NCI-H1436 (cell line): ENCODE results near the gene OR8H2.
"Not testable (repeated sequence)": the region's sequence is repeated elsewhere in the genome, so short reads cannot be mapped to it uniquely, and the experiment has no call there.

Experiments used
- DNase-seq: peaks from one replicate; lab custom pipeline; 2025; lab: John Stamatoyannopoulos, UW

OR8H2 gene, protein sequence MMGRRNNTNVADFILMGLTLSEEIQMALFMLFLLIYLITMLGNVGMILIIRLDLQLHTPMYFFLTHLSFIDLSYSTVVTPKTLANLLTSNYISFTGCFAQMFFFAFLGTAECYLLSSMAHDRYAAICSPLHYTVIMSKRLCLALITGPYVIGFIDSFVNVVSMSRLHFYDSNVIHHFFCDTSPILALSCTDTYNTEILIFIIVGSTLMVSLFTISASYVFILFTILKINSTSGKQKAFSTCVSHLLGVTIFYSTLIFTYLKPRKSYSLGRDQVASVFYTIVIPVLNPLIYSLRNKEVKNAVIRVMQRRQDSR

DNA sequence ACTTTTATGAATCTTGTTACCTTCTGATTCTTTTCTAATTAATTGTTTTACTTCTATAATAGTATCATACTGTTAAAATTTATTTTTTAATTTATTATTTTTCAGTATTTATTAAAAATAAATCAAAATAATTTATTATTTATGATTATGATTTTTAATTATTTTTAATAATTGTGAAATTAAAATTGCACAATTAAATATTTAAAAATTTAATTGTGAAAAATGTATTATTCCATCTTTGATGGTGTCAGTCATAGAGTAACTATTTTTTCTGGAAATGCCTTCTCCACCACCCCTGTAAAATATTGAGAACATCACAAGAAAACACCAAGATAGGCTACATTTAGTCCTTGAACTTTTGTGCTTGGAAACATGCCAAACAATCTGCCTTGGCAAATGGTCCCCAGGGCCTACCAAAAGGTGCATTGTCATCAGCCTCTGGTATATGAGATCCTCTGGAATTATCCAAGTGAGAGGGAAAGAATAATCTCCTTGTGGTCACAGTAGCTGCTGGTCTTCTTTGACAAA is at the start of gene OR8H2:
TSS of gene OR8H2 (plus strand) at position 478 of the 528 bp plus-strand sequence. CDS start 1,356 bp downstream, outside the sequence.
- DNase-seq, result no peak

DNA sequence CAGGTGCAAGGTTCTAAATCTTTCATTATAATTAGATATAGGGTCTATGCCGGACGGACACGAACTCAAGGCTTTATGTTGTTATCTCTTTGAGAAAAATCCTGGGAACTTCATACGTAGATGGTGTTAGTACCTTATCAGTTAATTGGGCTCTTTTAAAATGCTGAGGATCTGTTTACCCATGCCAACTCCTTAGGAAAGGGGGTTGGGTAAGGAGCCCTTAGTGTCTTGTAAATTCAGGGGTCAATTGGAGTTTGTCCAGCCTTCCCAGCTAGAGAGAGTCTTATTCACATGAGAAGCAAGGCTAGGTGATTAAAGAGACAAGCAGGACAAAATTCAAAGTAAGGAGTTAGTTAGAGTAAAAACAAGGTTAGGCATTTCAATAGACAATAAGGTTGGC is 47.1 kb upstream of the OR8H2 start:
- DNase-seq, result not testable (repeated sequence)

DNA sequence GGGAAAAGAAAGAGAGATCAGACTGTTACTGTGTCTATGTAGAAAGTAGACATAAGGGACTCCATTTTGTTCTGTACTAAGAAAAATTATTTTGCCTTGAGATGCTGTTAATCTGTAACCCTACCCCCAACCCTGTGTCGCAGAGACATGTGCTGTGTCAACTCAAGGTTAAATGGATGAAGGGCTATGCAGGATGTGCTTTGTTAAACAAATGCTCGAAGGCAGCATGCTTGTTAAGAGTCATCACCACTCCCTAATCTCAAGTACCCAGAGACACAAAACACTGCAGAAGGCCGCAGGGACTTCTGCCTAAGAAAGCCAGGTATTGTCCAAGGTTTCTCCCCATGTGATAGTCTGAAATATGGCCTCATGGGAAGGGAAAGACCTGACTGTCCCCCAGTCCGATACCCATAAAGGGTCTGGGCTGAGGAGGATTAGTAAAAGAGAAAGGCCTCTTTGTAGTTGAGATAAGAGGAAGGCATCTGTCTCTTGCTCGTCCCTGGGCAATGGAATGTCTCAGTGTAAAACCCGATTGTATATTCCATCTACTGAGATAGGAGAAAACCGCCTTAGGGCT is 45.7 kb upstream of the OR8H2 start:
- DNase-seq, result not testable (repeated sequence)

DNA sequence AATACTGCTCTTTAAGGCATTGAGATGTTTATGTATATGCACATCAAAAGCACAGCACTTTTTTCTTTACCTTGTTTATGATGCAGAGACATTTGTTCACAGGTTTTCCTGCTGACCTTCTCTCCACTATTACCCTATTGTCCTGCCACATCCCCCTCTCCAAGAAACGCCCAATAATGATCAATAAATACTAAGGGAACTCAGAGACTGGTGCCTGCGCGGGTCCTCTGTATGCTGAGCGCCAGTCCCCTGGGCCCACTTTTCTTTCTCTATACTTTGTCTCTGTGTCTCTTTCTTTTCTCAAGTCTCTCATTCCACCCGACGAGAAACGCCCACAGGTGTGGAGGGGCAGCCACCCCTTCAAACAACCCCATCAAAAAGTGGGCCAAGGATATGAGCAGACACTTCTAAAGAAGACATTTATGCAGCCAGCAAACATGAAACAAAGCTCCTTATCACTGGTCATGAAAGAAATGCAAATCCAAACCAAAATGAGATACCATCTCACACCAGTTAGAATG is 45.2 kb upstream of the OR8H2 start:
- not testable (repeated sequence) for DNase-seq

DNA sequence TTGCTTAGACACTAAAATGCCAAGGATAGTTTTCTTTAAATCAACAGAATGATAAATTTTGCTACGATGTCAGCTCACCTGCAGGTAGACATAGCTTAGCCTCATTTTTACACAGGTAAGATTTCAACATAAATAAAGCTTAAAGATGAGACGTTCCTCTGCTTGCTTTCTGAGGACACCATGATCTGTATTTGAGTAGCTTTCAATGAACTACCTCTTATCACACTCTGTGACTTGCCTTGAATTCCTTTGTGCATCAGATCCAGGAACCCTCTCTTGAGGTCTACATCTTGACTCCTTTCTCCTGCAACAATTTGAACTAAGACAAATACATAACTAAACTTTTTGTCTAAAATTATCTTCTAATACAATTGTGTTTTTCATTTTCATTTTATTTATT is 36.5 kb upstream of the OR8H2 start:
- no peak for DNase-seq

DNA sequence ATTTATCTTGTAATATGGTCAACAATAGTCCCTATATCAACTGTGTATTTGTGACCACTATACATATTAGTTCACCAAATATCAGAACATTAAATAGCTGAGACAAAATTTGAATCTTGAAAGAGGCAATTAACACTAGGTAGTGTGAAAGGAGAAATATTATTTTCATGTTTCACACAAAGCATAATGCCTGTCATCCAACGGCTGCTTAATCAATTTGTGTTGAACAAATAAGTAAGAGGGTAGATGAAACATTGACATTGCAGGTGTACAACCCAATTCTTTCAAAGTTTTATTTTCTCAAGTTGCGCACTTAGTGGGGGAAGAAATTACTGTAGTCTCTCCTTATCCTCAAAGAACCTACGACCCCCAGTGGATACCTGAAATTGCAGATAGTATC is 13.8 kb upstream of the OR8H2 start:
- DNase-seq, result no peak

DNA sequence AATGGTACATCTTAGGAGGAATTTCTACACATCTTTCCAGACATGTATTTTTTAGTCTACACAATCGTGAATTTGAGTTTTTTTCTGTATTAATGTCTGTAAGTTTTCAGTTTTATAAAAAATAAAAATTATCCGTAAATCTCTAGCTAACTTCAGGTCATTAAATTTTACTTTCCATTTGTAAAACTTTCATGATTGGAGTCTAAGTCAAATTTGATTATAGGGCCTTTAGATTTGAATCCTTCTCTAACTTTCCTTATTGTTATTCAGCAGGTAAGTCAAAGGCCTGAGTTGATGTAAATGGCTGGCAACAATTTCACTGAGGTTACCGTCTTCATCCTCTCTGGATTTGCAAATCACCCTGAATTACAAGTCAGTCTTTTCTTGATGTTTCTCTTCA is 10.5 kb upstream of the OR8H2 start, which contains the start of gene OR8I2:
TSS of gene OR8I2 (plus strand) at position 301 of the 400 bp plus-strand sequence. CDS start at position 301, 0 bp downstream.
- no peak for DNase-seq

DNA sequence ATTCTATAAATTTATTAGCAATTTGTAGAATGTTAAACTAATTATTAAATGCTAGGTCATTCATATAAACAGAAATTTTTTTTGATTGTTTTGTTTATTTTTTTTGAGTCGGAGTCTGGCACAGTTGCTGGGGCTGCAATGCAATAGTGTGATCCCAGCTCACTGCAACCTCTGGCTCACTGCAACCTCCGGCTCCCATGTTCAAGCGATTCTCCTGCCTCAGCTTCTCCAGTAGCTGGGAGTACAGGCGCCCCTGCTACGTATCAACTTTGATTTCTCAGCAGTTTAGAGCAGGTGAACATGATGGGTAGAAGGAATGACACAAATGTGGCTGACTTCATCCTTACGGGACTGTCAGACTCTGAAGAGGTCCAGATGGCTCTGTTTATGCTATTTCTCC is 18.6 kb downstream of the OR8H2 start, which contains the start of gene OR8H3:
TSS of gene OR8H3 (plus strand) at position 301 of the 400 bp plus-strand sequence. CDS start at position 301, 0 bp downstream.
- DNase-seq, result no peak

DNA sequence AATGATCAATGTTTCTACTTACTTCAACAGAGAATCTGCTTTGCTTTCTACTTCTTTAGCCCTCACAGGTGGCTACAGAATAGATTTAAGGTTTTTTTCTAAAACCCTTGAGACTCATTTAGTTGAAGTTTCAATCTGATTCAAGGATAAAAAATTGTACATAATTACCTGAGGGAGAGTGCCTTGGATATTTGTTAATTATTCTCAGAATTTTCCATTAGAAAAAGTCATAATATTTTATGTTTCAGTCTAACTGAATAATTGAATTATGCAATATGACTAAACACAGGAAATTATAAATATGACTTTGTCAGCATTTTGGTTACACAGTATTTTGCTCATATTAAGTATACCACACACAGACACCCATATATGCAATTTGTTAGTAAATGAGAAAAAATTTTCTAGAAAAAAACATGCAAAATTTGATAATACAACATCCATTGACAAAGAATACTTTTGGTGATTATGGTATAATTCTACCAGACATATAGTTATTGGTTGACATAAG is 36.7 kb downstream of the OR8H2 start, which contains the start of gene OR8J3:
TSS of gene OR8J3 (minus strand) at position 51 of the 511 bp plus-strand sequence. CDS start 2,483 bp downstream, outside the sequence.
- DNase-seq, result no peak

DNA sequence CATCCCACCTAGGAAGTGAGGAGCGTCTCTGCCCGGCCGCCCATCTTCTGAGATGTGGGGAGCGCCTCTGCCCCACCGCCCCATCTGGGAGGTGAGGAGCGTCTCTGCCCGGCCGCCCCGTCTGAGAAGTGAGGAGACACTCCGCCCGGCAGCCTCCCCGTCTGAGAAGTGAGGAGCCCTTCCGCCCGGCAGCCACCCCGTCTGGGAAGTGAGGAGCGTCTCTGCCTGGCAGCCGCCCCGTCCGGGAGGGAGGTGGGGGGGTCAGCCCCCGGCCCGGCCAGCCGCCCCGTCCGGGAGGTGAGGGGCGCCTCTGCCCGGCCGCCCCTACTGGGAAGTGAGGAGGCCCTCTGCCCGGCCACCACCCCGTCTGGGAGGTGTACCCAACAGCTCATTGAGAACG is 40.2 kb downstream of the OR8H2 start:
- DNase-seq, result not testable (repeated sequence)

DNA sequence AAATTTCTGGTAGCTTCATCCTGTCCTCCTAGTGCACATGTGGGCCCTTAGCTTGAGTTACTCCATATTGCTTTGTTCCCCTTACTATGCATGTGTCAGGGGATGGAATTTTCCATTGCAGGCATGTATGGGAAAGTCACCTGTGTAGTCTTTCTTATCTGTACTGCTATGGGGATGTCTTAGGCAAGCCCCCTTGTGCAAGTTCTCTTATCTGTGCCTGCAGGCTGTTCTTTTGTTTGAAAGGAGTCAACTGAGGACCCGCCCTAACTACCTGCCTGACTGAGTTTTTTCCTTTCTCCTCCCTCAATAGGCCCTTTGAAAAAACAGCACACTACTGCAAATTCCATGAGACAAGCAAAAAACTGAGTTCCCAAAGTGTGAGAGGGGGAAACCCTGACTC is 47.9 kb downstream of the OR8H2 start:
- DNase-seq, result no peak

DNA sequence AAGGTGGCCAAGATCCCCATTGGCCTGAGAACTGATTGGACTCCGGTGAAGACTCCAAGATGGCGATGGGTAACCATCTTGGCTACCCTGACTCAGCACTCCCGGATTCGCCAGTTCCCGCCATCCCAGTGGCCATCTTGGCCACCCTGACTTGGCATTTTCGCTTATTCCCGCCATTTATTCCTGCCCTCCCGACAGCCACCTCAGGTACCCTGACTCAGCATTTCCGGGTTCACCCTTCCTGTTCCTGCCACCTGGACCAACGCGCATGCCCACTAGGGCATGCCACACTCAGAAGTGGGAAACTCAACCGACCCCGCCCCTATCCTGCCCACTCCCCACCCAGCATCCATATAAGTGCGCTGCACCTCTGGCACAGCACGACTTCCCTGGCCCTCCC is 48.8 kb downstream of the OR8H2 start:
- no peak for DNase-seq
